ENCODE measurements around the gene NCKAP5.
A peak's percentile ranks its signal among the peaks of the same experiment; 100 is the strongest.
"Not testable (repeated sequence)": the region's sequence is repeated elsewhere in the genome, so short reads cannot be mapped to it uniquely, and the experiment has no call there.

The NCKAP5 gene

DNA sequence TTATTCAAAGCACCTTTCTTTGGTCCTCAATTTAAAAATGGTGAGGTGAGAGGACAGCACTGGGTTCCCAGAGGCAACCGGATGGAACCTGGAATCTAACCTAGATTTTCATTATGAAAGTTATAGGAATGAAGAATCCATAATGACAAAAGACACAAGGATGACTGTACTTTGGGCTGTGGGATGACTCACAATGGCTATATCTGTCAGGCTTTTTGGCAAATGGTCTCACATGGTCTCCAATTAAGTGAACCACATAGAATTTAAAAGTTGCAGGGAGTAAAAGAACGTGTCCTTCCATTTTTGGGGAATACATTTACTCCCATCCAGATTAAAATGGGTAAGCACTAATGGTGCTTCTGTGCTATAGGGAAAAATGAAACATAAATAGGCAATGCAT is 866.5 kb downstream of the NCKAP5 start:
- peak; percentile 20 for DNase-seq (ENCODE audit: low spot score)

DNA sequence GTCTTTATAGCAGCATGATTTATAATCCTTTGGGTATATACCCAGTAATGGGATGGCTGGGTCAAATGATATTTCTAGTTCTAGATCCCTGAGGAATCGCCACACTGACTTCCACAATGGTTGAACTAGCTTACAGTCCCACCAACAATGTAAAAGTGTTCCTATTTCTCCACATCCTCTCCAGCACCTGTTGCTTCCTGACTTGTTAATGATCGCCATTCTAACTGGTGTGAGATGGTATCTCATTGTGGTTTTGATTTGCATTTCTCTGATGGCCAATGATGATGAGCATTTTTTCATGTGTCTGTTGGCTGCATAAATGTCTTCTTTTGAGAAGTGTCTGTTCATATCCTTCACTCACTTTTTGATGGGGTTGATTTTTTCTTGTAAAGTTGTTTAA is 868.5 kb downstream of the NCKAP5 start:
- DNase-seq (ENCODE audit: low spot score), result not testable (repeated sequence)

DNA sequence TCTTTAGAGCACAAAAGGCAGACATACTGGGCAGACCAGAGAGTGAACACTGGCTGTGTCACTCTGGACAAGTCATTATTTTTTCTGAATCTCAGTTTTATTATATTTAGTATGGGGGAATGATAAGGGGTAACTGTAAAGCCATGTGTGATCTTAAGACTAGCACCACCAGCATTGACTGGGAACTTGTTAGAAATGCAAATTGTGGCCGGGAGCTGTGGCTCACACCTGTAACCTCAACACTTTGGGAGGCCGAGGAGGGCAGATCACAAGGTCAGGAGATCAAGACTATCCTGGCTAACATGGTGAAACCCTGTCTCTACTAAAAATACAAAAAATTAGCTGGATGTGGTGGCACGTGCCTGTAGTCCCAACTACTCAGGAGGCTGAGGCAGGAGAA is 869.9 kb downstream of the NCKAP5 start:
- DNase-seq (ENCODE audit: low spot score), result not testable (repeated sequence)

DNA sequence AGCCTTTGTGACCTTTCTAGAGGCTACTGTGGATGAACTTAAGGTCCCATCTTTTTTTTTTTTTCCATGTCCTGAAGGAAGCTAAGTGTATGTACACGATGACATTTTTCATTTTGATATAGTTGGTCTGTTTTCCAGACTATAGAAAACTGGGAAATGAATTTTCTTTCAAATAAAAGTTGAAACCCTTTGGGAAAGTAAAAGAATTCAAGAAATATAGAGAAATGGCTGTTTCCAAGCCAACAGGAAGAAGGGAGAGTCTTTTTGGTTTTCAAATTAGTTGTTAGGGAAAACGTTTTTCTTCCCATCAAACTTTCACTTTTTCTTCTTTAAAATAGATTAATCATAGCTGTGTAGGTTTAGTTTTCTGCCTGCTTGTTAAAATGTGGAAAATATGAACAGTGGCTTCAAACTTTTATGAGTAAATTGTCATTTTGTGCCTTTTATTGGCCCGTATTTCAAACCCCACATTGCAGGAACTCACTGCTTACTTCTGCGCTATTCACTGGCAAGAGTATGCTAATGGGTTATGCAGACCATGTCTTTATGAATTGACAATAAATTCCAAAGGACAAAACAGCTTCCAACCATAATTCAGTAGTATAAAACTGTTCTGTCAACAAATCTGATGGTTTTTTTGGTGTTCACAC is 870.6 kb downstream of the NCKAP5 start:
- DNase-seq (ENCODE audit: low spot score), result no peak

DNA sequence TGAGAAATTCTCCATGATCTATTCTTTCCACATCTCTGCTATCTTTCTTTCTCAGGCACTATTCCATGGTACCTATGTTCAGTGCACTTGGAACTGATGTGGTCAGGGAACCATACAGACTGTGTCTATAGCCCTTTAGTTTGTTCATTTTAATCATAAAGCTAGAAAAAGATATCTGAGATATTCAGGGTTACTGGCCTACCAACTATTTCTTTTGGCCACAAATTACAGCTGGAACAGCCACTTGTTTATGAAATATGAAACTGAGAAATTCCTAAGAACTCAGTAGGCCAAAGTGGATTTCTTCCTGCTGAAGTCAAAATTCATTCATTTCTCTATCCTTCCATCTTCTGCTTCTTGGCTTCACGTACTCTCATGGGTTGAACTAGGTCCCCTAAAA is 875.4 kb downstream of the NCKAP5 start:
- no peak for DNase-seq (ENCODE audit: low spot score)

DNA sequence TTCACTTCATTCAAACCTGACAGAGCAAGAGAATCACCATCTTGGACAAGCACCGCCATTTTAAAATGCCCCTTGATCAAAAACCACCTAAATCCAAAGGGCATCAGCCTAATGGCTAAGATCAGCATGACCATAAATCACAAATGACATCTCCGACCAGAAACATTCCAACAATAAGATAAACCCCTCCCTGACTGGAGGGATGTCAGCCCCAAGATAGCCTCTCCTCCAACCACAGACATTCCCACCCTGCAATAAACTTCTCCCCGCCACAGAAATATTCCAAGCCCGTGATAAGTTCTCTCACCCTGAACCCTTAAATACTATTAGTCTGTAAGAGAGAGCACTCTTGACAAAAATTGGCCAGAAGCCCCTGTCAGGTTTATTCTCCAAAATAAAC is 876.7 kb downstream of the NCKAP5 start:
- DNase-seq (ENCODE audit: low spot score), result no peak

DNA sequence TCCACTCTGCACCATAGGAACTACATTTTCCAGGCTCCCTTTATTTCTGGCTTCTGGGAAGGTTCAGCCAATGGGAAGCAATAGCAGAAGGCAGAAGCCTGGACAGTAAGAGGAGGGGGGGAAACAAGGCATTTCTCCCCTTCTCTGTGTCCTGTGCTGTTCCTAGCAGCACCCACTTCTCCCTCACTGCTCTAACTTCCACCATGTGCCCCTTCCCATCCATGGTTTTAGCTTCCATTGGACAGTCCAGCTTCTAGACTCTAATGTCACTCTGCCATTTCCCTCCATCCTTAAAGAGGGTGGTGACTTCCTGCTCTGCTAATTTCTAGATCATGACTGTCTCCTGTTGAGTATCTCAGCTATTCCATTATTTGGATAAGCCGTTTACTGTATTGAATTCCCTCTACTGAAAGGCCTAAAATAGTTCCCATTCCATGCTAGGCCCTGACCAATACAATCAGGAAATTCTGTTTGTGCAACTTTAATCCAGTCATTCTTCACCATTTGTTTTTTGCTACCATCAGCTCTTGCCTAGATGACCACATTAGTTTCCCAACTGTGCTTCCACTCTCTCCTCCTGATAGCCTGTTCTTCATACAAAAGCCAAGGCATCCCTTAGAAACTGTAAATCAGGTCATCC is 877.5 kb downstream of the NCKAP5 start:
- peak; percentile 52 for DNase-seq (ENCODE audit: low spot score)

DNA sequence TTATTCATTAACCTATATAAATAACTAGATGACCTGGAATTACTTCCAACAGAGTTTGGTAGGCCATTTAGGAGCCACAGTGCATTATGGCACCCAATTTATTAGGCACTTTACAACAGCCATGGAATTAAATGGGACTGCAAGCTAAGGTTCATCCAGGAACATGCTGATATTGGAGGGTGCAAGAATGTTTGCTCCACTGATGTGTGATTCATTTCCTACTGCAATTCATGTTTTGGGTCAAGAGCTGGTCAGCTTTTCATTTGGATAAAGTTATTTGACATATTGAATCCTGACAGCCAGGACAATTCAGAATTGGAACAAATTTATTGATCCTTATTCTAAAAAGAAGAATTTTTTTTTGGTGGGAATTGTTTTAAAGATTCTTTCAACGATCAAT is 886.5 kb downstream of the NCKAP5 start:
- DNase-seq (ENCODE audit: low spot score), result no peak

DNA sequence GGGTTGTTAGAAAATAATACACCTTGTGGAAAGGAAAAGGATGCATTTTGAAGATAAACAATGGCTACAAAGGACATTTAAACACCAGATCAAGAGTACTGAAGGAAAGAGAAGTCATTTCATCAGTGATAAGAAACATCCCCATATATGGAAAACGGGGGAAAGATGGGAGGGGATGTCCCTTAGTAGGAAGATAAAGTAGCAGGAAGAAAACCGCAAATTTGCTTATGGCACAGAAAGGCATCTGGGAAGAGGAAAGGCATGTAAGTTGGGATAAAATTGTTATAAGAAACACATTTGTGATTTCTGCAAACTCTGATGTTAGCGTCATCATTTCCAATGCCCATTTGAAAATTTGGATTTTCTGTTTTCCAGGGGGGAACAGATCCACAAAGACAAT is 887.7 kb downstream of the NCKAP5 start:
- DNase-seq (ENCODE audit: low spot score), result no peak

DNA sequence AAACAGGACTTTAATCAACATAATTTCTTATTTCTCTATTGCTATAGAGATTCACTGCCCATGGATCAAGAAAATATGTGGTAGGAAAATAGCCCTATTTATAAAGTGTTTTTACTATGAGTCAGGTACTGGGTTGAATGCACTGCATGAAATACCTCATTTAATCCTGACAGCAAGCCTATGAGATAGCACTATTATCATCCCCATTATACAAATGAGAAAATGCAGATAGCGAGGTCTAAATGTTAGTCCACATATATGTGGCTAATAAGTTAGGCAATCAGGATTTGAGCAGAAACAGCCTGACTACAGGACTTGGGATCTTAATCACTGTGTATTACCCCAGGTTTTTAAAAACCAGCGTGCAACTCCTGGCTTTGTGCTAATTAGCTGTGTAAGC is 889.8 kb downstream of the NCKAP5 start:
- no peak for DNase-seq (ENCODE audit: low spot score)

DNA sequence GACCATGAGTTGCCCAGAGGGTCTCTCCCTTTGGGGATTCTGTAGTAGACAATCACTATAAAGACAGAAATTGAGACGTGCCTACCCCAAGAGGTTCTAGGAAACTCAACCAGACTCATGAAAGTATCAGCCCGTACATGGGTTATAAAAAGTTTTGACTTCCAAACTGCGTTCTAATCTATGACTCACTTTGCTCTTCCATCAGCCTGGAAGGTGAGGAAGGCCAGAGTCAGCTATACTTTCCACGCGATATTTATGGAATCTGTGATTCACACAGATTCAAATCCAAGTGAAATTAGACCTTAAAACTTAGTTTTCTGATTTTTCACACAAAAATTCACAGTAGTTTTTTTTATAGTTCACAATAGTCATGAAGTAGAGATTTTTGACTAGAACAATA is 890.6 kb downstream of the NCKAP5 start:
- DNase-seq (ENCODE audit: low spot score), result no peak

DNA sequence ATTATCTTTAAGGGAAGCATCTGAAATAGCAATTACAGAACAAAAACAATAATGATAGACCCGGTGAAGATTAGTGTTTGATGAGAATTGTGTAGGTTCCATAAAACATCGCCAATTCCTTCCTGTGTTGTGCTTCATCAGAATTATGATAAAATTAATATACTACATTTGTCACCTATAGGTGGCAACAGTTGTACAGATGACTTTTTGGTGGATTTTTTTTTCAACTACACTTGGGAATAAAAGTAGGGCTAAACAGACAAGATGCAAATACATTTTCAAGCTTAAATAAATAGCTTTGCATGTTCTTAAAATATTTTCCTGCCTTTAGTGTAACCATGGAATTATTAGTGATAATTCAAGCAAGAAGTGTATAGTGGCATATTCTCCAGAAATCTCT is 891.3 kb downstream of the NCKAP5 start:
- no peak for DNase-seq (ENCODE audit: low spot score)

DNA sequence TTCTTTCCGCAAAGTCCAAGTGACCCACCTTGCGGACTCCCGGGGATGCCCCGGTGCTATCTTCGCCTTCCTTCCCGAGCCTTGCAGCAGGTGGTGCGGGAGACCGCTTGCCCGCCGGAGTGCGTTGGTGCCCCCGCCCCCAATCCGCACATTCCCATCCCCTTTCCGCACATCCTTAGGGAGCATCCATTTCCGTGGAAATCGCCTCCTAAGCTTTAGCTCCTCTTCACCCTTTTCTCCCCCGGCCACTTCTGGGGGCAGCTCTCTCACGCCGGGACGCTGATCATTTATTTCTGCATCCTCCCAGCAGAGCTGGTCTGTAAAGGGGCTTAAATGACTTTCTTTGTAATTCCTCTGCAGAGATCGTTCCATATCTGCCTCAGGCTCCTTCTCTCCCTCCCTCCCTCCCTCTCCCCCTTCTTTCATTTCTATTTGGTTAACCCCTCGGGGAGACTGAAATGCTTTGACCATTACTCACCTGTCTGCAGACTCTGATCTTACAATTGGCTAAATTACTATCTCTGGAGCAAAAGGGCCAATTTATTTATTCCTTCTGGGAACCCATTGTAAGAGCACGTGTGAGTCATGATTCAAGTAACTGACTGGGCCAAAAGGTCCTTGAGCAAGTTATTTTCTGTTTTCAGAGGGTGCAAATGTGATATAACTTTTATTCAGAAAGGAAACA is 897.0 kb downstream of the NCKAP5 start:
- DNase-seq (ENCODE audit: low spot score), result peak; percentile 67

DNA sequence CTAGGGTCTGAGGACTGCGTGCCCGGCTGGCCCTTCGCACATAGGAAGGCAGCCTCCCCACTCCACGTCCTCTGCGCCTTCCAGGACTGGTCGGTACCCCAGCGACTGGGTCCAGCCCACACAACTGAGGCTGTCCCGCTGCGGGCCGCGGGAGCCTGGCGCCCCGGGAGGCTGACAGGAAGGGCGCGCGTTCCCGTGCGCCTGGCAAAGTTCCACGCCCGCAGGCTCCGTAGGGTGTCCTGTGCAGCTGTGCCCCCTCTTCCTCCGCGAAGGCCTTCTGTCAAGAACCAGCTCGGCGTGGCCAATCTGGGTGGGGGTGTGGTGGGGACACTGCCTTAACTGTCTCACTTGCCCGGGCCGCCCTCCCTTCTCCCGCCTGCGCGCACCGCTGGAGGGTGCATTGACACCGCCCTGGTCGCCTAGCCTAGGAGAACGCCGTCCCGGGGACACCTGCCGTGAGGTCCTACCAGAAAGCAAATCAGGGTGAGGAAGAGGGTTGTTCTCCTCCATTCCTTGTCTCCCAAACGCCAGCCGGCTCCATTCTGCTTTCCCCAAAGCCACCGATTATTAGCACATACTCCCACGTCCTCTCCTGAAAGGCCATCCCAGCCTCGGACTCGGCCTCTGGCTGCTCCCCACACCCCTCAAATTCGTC is 897.6 kb downstream of the NCKAP5 start:
- DNase-seq (ENCODE audit: low spot score), result peak; percentile 29

DNA sequence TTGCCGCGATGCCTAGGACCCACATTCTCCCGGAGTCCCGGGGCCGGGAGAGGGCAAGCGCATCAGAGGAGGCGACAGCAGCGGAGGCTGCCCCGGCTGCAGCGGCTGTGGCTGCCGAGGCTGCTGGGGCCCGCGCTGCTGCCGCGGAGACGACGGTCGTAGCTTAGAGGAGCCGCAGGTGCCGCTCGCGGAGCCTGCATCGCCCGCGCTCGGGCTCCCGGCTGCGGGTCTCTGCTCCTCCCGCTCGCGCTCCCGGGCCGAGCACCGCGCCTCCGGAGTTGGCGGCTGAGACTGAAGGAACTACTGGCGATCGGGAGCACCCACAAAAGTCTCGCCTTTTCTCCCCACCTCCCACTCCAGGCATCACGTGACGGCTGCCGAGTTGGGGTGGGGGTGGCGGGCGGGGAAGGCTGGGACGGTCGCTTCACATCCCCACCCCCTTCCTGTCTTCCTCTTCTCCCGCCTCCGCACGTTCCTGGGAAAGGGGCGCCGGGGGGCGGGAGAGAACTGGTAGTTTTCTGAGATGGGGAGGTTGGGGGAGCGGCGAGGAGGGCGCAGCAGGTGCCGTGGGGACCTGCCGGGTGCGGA is 898.3 kb downstream of the NCKAP5 start, which contains the start of gene LYPD1:
Gene LYPD1 (minus strand): TSS at position 298 of the 588 bp plus-strand sequence. CDS start 273 bp downstream, at position 25.
- peak; percentile 47 for DNase-seq (ENCODE audit: low spot score)

DNA sequence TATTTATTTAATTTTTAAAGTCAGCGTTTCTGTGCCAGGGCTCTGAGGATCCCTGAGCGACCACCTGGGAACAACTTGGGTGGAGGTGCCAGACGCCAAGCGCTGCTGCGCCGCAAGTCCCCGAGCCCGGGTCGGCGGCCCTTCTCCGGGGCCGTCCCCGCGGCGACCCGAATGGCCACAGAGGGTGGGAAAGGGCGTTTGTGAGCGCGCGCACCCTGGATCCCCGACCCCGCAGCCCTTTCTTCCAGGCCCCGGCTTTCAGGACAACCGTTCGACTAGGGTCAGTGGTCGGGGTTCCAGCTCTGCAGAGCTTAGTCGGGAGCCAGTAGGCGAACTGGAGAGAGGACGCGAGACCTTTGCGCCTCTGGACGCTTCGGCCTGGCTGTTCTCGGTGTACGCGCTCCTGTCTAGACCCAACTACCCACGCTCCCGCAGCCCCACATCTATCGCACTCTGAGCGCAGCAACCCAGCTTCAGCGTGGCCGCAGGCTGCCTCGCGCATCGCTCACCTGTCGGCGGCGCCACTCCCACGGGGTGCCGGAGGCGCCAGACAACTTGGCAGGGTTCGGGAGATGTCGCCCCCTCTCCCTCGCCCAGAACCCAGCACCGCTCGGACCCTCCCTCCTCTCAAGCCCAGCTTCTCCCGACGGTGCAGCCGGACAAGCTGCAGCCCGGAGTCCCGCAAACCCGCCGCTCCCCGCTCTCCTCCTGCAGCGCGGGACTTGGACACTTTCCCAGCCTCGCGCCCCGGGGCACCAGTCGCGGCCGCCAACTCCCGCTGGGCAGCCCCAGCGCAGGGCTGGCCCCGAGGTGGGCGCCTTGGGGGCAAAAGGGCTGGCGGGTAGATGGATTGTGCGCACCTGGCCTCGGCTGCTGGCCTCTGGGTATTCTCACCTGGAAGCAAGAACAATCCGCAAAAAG is 899.0 kb downstream of the NCKAP5 start:
- DNase-seq (ENCODE audit: low spot score), result peak; percentile 31

DNA sequence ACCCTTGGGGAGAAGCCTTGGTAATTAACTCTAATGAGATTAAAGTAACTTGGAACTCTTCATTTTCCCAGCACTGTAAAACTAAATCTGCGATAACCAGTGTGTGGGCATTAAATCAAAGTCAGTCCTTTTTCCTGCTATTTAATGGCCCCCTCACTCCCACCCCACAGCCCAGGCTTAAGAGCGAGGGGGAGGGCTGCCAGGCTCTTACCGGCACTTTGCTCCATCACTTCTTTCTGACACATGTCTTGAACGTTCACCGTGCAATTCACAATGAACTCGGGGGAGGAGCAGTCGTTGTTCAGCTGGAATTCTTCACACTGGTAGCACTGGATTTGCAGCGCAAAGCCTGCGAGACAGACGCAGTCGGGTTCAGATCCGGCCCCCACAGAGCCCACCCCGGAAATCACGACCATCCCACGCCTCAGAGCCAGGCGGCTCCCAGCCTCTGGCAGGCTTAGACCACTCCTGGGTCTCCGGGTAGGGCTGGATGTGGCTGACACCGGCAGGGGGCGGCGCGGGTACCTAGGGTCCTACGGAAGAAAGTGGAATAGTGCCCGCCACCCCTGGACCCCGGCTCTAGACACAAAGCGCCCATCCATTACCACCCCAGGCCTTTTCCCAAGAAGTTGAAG is 900.0 kb downstream of the NCKAP5 start:
- DNase-seq (ENCODE audit: low spot score), result no peak

DNA sequence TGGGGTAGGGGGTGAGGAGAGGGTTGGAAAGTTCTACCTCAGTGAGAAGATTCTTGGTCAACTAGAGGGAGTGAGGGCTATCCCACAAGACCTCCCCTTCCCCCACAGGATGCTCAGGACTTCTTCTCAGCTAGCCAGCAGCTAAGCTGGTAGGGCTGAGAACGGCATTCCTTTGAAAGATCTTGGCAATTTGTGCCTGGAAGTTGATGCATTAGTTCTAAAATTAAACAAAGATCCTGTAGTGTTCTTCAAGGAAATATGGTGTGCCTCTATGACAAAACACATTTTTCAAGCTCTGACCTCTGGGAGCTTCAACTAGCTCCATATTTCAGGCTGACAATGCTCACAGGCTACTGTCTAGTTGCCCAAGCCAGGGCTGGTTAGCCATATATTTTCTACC is 900.6 kb downstream of the NCKAP5 start:
- DNase-seq (ENCODE audit: low spot score), result no peak

DNA sequence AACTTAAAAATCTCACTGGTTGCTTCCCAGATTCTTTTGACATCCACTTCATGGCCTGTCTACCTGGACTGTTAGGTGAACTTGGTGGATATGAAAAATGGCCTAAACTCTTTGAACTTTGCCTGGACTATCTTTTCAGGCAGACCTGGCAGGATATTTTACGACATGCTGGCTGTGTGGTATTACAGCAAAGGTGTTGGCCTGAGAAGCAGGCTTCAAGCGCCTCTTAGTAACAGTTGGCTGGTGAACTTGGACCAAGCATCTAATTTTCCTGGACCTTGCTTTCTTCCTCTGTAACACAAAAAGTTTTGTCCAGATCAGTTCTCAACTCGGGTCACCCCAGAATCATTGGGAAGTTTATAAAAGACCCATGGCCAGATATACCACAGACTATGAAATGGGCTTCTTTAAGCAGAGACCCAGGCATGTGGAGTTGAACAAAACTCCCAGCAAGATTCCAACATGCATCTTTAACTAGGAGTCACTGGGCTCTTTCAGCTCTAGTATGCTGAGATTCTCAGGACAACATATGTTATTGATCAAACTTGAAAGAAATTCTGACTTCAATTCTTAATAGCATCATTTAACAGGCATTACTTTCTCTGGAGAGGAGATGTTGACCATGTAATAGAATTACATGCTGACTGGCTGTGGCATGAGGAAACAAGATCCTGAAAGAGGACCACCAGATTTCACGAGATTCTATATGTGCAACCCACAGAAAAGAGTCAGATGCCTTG is 902.7 kb downstream of the NCKAP5 start:
- DNase-seq (ENCODE audit: low spot score), result no peak

DNA sequence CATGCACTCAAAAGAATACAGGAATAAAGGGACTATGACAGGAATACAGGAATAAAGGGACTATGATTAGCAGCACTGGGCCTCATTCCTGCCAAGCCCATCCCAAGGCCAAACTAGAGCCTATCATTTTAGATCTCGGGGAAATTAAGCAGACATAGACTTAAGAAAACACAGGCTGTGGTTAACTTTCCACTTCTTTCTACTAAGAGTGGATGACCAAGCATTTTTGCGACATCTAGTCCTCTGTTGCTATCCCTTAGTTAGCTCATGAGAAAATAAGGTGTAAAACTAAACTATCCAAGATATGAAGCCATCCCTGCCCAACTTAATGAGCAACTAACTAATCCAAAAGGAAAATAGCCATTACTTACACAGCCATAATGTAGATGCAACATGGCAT is 904.2 kb downstream of the NCKAP5 start:
- no peak for DNase-seq (ENCODE audit: low spot score)
